Peyer's patch (tissue), 4 donors: Measurements from ENCODE around the gene EMC10.

Experiments used
- CTCF ChIP-seq, 6 experiments: fragments of 450-650 bp in 4 of 6; fragments of 200-600 bp in 2 of 6; sonication (generic) in 1 of 6; IDR thresholded peaks; one replicate each; pipeline ENCODE4 v1.5.1; 2017 to 2019; ENCODE audit warnings: antibody characterized with exemption in 6 of 6, mild to moderate bottlenecking in 3 of 6, moderate library complexity in 1 of 6
- POLR2A ChIP-seq, 2 donors: fragments of 450-650 bp; IDR thresholded peaks; one replicate each; pipeline ENCODE4 v1.5.1; 2017; ENCODE audit warnings: antibody characterized with exemption in 2 of 2, mild to moderate bottlenecking in 2 of 2, moderate library complexity in 2 of 2

- no peak for TF ChIP-seq CTCF (IDR thresholded peaks at IDR 0.05)
- TF ChIP-seq POLR2A (IDR thresholded peaks at IDR 0.05), result no peak
Measured at GRCh38 chr19:50497022-50497405, 20.7 kb downstream of the EMC10 start.
